Inflammatory macrophage treated with lipopolysaccharide for 1 hour (primary cell): ENCODE measurements around the gene SUMO2.
A peak's percentile ranks its signal among the peaks of the same experiment; 100 is the strongest.
"Not testable (repeated sequence)": the region's sequence is repeated elsewhere in the genome, so short reads cannot be mapped to it uniquely, and the experiment has no call there.

ENCODE experiments used
- DNase-seq, 2 donors: peaks; one replicate each; pipeline ENCODE4 v3.0.0-alpha.2; 2020 to 2022

Gene SUMO2

DNA sequence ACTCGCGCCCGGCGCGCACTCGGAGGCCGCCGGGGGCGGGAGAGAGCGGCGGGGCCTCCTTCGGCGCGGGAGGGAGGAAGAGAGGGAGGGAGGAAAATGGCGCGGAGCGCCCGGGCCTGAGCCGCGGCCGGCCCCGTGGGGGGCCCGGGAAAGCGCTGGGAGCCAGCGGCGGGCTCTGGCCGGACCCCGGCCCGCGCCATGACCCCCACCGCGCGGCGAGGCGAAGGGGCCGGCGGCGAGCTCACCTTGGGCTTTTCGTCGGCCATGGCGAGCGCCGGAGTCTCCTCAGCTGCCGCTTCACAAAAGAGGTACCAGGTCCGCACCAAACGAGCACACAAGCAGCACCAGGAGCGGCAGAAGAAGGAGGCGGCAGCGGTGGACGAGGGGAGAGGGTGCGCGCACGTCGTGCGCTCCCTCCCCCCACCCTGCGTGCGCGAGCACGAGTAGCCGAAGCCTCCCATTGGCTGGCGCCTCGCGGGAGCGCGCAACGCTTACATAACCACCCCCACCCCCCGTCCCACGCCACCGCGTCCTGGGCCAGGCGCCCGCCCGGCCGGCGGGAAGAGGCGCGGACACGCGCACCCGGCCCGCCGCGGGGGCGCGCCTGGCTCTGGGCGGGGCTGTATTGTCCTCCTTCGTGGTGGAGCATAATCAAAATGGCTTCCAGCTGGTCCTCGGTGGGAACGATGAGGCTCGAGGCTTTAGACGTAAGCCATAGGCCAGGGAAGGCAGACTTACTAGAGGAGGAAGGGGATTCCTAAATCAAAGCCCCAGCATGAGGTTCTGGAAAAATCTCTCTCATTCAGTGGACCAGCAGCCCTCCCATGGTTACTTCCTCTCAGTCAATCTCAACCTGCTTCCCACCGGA, at the start of gene SUMO2:
TSS of gene SUMO2 (minus strand) at position 391 of the 868 bp plus-strand sequence. CDS start at position 266, 125 bp downstream.
- DNase-seq = peak; percentile 88 to 98

- no peak for DNase-seq
These were observed 49.1 kb upstream of the SUMO2 start for GRCh38 chr17:75231741-75232464.

DNA sequence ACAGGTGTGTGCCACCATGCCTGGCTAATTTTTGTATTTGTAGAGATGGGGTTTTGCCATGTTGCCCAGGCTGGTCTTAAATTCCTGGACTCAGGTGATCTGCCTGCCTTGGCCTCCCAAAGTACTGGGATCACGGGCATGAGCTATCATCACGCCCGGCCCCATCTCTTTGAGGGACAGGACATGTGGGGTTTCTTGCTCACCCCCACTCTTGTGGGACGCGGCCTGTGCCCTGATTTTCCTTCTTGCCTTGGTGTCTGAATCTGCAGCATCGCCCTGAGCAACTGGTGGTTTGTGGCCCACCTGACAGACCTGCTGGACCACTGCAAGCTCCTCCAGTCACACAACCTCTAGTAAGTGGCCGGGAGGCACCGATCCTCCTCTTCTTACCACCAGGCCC, 48.3 kb upstream of the SUMO2 start:
- no peak for DNase-seq

GRCh38 chr17:75228847-75229246, 46.1 kb upstream of the SUMO2 start:
- peak; percentile 35 to 53 for DNase-seq

DNA sequence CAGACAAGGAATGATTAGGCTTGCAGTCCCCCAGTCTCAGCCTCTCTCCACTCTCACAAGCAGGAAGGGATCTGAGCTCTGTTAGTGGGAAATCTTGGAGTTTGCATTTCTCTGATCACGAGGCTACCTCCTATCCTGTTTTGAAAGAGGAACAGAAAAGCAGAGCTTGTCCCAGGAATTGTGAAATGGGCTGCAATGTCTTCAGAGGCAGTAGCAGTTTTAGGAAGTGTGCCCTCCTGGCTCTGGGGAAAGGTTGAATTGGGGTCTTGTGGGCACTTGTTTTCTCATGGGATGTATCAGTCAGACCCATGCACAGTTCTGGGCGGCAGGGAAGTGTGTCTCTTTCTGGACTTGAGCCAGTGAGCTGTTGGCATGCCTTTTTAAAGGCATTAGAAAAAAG, 45.5 kb upstream of the SUMO2 start:
- DNase-seq = peak; percentile 88 to 96

GRCh38 chr17:75227729-75228128, 45.0 kb upstream of the SUMO2 start:
- no peak for DNase-seq

DNA sequence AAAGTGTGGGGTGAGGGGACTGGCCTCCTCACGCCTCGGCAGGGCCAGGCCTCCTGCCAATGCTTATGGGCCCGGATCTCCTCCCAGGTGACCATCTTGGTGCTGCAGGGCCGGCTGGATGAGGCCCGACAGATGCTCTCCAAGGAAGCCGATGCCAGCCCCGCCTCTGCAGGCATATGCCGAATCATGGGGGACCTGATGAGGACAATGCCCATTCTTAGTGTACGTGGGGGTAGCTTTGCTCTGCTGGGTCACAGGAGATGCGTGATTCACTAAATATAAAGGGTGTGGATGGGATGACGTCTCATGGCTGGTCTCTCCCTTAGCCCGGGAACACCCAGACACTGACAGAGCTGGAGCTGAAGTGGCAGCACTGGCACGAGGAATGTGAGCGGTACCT, 42.3 kb upstream of the SUMO2 start:
- DNase-seq = no peak

GRCh38 chr17:75219815-75220214, 37.1 kb upstream of the SUMO2 start:
- DNase-seq = no peak

DNA sequence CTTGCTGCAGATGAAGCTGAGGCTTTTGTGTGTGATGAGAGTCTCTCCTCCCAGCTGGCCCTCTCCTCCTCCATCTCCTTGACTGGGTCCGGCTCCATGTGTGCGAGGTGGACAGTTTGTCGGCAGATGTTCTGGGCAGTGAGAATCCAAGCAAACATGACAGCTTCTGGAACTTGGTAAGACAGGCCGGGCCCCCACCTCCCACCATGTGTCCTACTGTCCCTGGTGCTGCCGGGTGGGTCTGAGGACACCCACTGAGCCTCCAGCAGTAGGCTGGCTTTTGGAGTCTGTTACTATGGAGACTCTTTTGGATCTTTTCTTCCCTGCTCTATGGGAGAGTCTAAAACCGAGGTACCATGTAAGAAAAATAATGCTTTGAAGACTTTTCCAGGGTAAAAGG, 35.4 kb upstream of the SUMO2 start:
- DNase-seq = no peak

DNA sequence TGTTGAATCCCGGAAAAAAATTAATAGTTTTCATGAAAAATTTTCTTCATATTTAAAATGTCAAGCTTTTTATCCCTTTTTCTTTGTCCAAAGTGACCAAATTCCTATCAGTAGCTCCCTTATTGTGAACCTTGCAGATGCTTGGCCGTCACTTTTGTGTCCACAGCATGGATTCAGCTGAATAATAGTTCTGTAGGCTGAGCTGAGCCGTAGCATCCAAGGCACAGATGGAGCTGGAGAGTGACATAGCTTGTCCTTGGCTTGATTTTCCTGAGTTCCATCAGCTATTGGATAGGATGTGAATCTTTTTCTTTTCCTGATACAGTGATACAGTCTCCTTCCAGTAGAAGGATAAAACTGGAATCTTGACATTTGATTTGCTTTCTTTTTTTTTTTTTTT, 26.3 kb upstream of the SUMO2 start:
- DNase-seq = no peak

GRCh38 chr17:75208161-75208560, 25.4 kb upstream of the SUMO2 start:
- DNase-seq = no peak

GRCh38 chr17:75207760-75208159, 25.0 kb upstream of the SUMO2 start:
- no peak for DNase-seq

DNA sequence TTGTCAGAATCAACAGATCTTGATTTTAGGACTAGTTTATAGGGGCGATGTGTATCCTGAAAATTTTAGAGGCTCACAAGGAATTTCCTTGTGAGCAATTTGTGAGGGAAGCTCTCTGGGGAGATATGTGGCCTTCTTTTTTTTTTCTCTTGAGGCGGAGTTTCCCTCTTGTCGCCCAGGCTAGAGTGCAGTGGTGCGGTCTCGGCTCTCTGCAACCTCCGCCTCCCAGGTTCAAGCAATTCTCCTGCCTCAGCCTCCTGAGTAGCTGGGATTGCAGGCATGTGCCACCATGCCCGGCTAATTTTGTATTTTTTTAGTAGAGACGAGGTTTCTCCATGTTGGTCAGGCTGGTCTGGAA, 24.3 kb upstream of the SUMO2 start:
- DNase-seq = not testable (repeated sequence)

- no peak for DNase-seq
These were observed 23.0 kb upstream of the SUMO2 start for GRCh38 chr17:75205793-75206163.

- DNase-seq = peak; percentile 87 to 92
These were observed 22.5 kb upstream of the SUMO2 start, which contains the start of gene NUP85 for GRCh38 chr17:75205037-75205792. TSS of gene NUP85 (plus strand) at chr17:75205679. CDS start at chr17:75205762, 83 bp downstream.

- DNase-seq = no peak
These were observed 17.3 kb upstream of the SUMO2 start for GRCh38 chr17:75199886-75200618.

GRCh38 chr17:75194879-75195278, 12.1 kb upstream of the SUMO2 start:
- no peak for DNase-seq

DNA sequence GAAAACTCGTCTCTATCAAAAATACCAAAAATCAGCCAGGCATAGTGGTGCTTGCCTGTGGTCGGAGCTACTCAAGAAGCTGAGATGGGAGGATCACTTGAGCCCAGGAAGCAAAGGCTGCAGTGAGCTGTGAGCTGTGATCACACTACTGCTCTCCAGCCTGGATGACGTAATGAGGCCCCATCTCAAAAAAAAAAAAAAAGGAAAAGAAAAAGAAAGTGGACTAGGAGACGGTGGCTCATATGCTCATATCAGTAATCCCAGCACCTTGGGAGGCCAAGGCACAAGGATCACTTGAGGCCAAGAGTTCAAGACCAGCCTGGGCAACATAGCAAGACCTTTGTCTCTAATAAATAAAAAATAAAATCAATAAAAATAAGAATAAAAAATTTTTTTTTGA, 8.8 kb upstream of the SUMO2 start:
- DNase-seq = peak; percentile 30 to 34

DNA sequence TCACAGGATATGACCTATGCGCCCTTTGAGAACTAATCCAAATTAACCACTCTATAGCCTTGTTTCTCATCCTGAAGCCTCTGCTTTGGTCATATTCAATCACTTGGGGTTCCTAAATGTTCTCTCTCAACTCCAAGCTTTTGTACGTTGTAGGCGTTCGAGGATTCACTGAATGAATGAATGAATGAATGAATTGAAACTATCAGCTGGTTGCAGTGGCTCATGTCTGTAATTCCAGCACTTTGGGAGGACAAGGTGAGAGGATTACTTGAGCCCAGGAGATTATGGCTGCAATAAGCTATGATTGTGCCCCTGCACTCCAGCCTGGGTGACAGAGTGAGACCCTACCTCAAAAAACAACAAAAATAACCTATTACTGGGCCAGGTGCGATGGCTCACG, 5.9 kb upstream of the SUMO2 start:
- DNase-seq = no peak

GRCh38 chr17:75183999-75184884, 1.5 kb upstream of the SUMO2 start:
- no peak for DNase-seq

GRCh38 chr17:75182319-75182568, 515 bp downstream of the SUMO2 start:
- no peak for DNase-seq
